ENCODE data around the gene BTG4. TPM values are rescaled to one million over a fixed set of nuclear protein-coding genes. Genes with fewer than 3 reads are reported as not detected.
A peak's percentile ranks its signal among the peaks of the same experiment; 100 is the strongest.

BTG4 gene
- total and polyA plus RNA-seq, 2 donors (not counting 3 experiments of a cell fraction or from before 2014, with no cell fraction given), result not detected

GRCh38 chr11:111515591-111515990 lies 3.4 kb upstream of the BTG4 start:
- H3K9ac ChIP-seq (replicated peaks; ENCODE audit: extremely low read depth, insufficient read depth, low read length), result no peak overlapping the region
- no peak overlapping the region for H3K4me2 ChIP-seq (ENCODE audit: insufficient read depth, low read length)
- FAIRE-seq (no peak), DNase-seq (ENCODE audit: low read depth, low spot score) (no peak)
- CTCF ChIA-PET, result no interaction called here
- no peaks in the 10 kb centered on the region for H3K9me3 ChIP-seq (replicated peaks; ENCODE audit: control insufficient read depth, insufficient read depth, low read length)
- no peak overlapping the region for H3K4me3 ChIP-seq (replicated peaks in 1 of 3; ENCODE audit: insufficient read depth in 1 of 3, low read depth in 1 of 3, low read length in 3 of 3)
- TF ChIP-seq EZH2 (IDR thresholded peaks at IDR 0.05; ENCODE audit: borderline replicate concordance, low read depth, low read length, severe bottlenecking) (no peak), JUN (IDR thresholded peaks at IDR 0.05; ENCODE audit: borderline replicate concordance, insufficient read depth, insufficient read length, low read depth) (no peak), MYC (IDR thresholded peaks at IDR 0.05; ENCODE audit: low read depth, low read length) (no peak), FOS (IDR thresholded peaks at IDR 0.05; ENCODE audit: borderline replicate concordance, insufficient read depth, low read length) (no peak)
- H3K27me3 ChIP-seq (ENCODE audit: control insufficient read depth in 2 of 2, insufficient read depth in 2 of 2, low read length in 2 of 2), result peaks cover 21 to 39% of the 10 kb centered on the region in 2 experiments
- H3K79me2 ChIP-seq (ENCODE audit: control insufficient read depth, insufficient read depth, low read length), result no peaks in the 10 kb centered on the region
- dilution Hi-C loops (cut with MboI; ENCODE audit: extremely low pct_ligation_motif_present, low sequenced_read_pairs), result no loop called here
- H2AFZ ChIP-seq (ENCODE audit: low read depth, low read length), result no peak overlapping the region
- H4K20me1 ChIP-seq (replicated peaks; ENCODE audit: control insufficient read depth, extremely low read depth, insufficient read depth, low read length), result no peaks in the 10 kb centered on the region
- H3K27ac ChIP-seq (ENCODE audit: insufficient read depth, low read depth, low read length), result no peak overlapping the region
- intact Hi-C loops (cut with micrococcal nuclease), result loop anchor here (2.0 kb wide), 1 partner anchor 25 kb away; the partner anchor contains the start of gene LAYN
- POLR2A ChIA-PET, result no interaction called here
- no TSS peak for BruUV-seq (replicated peaks)
- no peaks in the 10 kb centered on the region for H3K36me3 ChIP-seq (ENCODE audit: control insufficient read depth in 2 of 2, extremely low read depth in 1 of 2, insufficient read depth in 2 of 2, low read length in 2 of 2)
- peaks cover 4% of the 10 kb centered on the region for H3K4me1 ChIP-seq (ENCODE audit: control insufficient read depth, extremely low read depth, insufficient read depth, low read length)
- no peaks in the 10 kb centered on the region for H3K9me1 ChIP-seq (replicated peaks; ENCODE audit: control insufficient read depth, extremely low read depth, insufficient read depth, low read length)

- Histone ChIP-seq H3K36me3 (ENCODE audit: control insufficient read depth in 2 of 2, extremely low read depth in 1 of 2, insufficient read depth in 2 of 2, low read length in 2 of 2) (no peaks in the 10 kb centered on the region), H3K79me2 (ENCODE audit: control insufficient read depth, insufficient read depth, low read length) (no peaks in the 10 kb centered on the region), H3K4me2 (ENCODE audit: insufficient read depth, low read length) (no peak within 1 kb of the TSS), H3K9me3 (replicated peaks; ENCODE audit: control insufficient read depth, insufficient read depth, low read length) (no peaks in the 10 kb centered on the region), H2AFZ (ENCODE audit: low read depth, low read length) (no peak within 1 kb of the TSS), H3K9ac (replicated peaks; ENCODE audit: extremely low read depth, insufficient read depth, low read length) (no peak within 1 kb of the TSS), H3K27me3 (ENCODE audit: control insufficient read depth in 2 of 2, insufficient read depth in 2 of 2, low read length in 2 of 2) (peaks cover 21 to 39% of the 10 kb centered on the region in 2 experiments), H3K9me1 (replicated peaks; ENCODE audit: control insufficient read depth, extremely low read depth, insufficient read depth, low read length) (no peaks in the 10 kb centered on the region), H4K20me1 (replicated peaks; ENCODE audit: control insufficient read depth, extremely low read depth, insufficient read depth, low read length) (no peaks in the 10 kb centered on the region), H3K27ac (ENCODE audit: insufficient read depth, low read depth, low read length) (no peak within 1 kb of the TSS), H3K4me1 (ENCODE audit: control insufficient read depth, extremely low read depth, insufficient read depth, low read length) (peaks cover 4% of the 10 kb centered on the region), H3K4me3 (replicated peaks in 1 of 3; ENCODE audit: insufficient read depth in 1 of 3, low read depth in 1 of 3, low read length in 3 of 3) (no peak within 1 kb of the TSS)
- intact Hi-C loops (cut with micrococcal nuclease), result loop anchor here (2.0 kb wide), 1 partner anchor 26 kb away; the partner anchor contains the start of gene LAYN
- dilution Hi-C loops (cut with MboI; ENCODE audit: extremely low pct_ligation_motif_present, low sequenced_read_pairs), result no loop called here
- no TSS peak for BruUV-seq (replicated peaks)
- ChIA-PET CTCF (interaction anchor here (1.1 to 1.6 kb wide), 2 partner anchors 26 to 35 kb away, joined by 5 read pairs; partner anchors contain the start of gene LAYN), POLR2A (no interaction called here)
- DNase-seq (ENCODE audit: low read depth, low spot score) (no peak), FAIRE-seq (no peak)
- TF ChIP-seq EZH2 (IDR thresholded peaks at IDR 0.05; ENCODE audit: borderline replicate concordance, low read depth, low read length, severe bottlenecking), result peak; percentile 30
- TF ChIP-seq MYC (IDR thresholded peaks at IDR 0.05; ENCODE audit: low read depth, low read length), result no peak
- no peak for TF ChIP-seq FOS (IDR thresholded peaks at IDR 0.05; ENCODE audit: borderline replicate concordance, insufficient read depth, low read length)
- TF ChIP-seq, protein P1, sequence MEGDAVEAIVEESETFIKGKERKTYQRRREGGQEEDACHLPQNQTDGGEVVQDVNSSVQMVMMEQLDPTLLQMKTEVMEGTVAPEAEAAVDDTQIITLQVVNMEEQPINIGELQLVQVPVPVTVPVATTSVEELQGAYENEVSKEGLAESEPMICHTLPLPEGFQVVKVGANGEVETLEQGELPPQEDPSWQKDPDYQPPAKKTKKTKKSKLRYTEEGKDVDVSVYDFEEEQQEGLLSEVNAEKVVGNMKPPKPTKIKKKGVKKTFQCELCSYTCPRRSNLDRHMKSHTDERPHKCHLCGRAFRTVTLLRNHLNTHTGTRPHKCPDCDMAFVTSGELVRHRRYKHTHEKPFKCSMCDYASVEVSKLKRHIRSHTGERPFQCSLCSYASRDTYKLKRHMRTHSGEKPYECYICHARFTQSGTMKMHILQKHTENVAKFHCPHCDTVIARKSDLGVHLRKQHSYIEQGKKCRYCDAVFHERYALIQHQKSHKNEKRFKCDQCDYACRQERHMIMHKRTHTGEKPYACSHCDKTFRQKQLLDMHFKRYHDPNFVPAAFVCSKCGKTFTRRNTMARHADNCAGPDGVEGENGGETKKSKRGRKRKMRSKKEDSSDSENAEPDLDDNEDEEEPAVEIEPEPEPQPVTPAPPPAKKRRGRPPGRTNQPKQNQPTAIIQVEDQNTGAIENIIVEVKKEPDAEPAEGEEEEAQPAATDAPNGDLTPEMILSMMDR (IDR thresholded peaks at IDR 0.05; ENCODE audit: extremely low read depth in 1 of 2, insufficient read depth in 1 of 2, low read depth in 1 of 2, low read length in 2 of 2), result no peak
- TF ChIP-seq JUN (IDR thresholded peaks at IDR 0.05; ENCODE audit: borderline replicate concordance, insufficient read depth, insufficient read length, low read depth), result no peak
- TF ChIP-seq GATA2 (IDR thresholded peaks at IDR 0.05; ENCODE audit: insufficient read depth, insufficient read length, low read depth, low read length), result no peak
- no peak for TF ChIP-seq POLR2AphosphoS5 (IDR thresholded peaks at IDR 0.05; ENCODE audit: insufficient read depth, low read depth, low read length)
Measured at GRCh38 chr11:111514216-111515031, 2.2 kb upstream of the BTG4 start, which contains the start of gene HOATZ. Gene HOATZ, plus strand, starts transcription at chr11:111514778. Its CDS starts 7 bp downstream, at chr11:111514785.
